ENCODE data around the gene TMCC1. TPM values are rescaled to one million over a fixed set of nuclear protein-coding genes. Genes with fewer than 3 reads are reported as not detected.

TMCC1 gene
- polyA plus RNA-seq, 1 experiment, result 14.4 TPM

DNA sequence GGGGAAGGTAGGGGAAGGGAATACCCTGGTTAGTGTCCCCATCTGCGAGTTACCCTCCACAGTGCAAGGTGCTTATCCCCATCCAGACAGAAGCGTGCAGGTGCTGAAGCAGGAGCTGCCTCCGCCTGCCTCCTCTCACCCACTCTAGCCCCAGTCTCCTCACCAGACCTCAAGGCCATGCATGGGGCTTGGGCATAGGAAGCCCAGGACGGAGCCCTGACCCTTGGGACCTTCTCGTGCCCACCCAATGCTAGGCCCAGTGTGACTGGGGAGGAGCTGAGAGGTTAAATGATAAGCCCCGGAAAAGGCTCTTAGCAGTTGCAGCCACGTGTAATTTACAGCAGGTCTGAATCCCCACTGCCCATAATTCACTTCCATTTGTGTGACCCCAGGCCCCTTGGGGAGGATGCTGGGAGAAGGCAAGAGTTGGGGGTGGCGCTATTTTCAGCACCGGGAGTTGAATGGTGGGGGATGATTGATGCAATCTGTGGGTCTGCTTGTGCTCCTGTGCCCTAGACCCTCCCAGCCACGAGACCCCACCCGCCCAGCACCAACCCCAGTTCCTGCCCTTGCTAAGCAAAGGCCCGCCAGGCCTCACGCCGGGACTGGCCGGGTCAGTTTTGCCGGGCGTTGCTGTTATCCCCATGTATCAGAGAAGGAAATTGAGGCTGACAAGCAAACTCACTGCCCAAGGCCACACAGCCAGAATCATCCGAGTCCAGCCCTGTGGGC is 272.5 kb downstream of the TMCC1 start:
- DNase-seq (ENCODE audit: low read depth), result no peak
- TF ChIP-seq, protein P1, sequence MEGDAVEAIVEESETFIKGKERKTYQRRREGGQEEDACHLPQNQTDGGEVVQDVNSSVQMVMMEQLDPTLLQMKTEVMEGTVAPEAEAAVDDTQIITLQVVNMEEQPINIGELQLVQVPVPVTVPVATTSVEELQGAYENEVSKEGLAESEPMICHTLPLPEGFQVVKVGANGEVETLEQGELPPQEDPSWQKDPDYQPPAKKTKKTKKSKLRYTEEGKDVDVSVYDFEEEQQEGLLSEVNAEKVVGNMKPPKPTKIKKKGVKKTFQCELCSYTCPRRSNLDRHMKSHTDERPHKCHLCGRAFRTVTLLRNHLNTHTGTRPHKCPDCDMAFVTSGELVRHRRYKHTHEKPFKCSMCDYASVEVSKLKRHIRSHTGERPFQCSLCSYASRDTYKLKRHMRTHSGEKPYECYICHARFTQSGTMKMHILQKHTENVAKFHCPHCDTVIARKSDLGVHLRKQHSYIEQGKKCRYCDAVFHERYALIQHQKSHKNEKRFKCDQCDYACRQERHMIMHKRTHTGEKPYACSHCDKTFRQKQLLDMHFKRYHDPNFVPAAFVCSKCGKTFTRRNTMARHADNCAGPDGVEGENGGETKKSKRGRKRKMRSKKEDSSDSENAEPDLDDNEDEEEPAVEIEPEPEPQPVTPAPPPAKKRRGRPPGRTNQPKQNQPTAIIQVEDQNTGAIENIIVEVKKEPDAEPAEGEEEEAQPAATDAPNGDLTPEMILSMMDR (IDR thresholded peaks at IDR 0.05; ENCODE audit: insufficient read depth, low read depth, low read length), result no peak
- ChIA-PET POLR2A (no interaction called here), CTCF (interaction anchor here (0.7 to 1.7 kb wide), 2 partner anchors 67 to 131 kb away, joined by 3 to 7 read pairs; no protein-coding TSS in a partner anchor)
- Histone ChIP-seq H3K27me3 (ENCODE audit: control insufficient read depth, insufficient read depth, low read length) (no peaks in the 10 kb centered on the region), H3K4me3 (ENCODE audit: low read depth, low read length) (no peak overlapping the region), H3K36me3 (ENCODE audit: control insufficient read depth, insufficient read depth, low read length) (no peaks in the 10 kb centered on the region)

GRCh38 chr3:129619726-129620162 is 273.8 kb downstream of the TMCC1 start:
- CTCF ChIA-PET, result interaction anchor here (1.7 kb wide), 1 partner anchor 130 kb away, joined by 7 read pairs; no protein-coding TSS in a partner anchor

DNA sequence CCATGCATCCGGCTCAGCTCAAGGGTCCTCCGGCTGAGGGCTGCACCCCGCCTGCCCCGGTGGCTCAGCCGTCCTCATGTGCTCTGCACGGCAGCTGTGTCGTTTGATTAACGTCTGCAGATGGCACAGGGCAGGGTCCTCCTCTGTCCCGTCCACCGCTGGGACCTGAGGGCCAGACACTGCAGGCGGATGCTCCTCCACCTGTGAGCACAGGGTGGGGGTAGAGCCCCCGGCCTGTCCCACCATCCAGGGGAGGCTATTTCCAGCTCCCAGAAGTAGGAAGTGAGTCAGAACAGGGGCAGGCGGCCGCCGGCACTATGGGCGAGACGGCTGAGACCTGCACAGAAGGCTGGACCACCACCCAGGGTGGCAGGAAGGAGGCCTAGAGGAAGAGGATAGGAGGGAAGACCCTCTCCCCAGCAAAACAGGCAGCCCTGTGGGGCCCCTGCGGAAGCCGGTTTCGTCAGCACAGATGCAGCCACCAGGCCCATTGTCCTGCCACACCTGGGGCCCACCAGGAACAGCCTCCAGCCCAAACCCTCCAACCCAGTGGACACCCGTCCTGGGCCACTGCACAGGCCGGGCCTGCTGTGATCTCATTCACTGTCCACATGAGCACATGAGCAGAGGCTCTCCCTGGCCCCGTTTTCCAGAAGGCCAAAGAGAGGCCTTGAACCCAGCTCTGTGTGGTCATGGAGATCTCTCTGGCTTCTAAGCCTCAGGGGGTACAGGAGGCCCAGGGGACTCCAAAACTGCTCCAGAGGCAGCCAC is 274.4 kb downstream of the TMCC1 start:
- TF ChIP-seq, protein P1 (IDR thresholded peaks at IDR 0.05; ENCODE audit: insufficient read depth, low read depth, low read length), result no peak
- Histone ChIP-seq H3K36me3 (ENCODE audit: control insufficient read depth, insufficient read depth, low read length) (no peaks in the 10 kb centered on the region), H3K4me3 (ENCODE audit: low read depth, low read length) (no peak overlapping the region), H3K27me3 (ENCODE audit: control insufficient read depth, insufficient read depth, low read length) (no peaks in the 10 kb centered on the region)
- CTCF ChIA-PET, result no interaction called here
- no peak for DNase-seq (ENCODE audit: low read depth)
- POLR2A ChIA-PET, result no interaction called here

More at GRCh38 chr3:129619726-129620162, 273.8 kb downstream of the TMCC1 start:
- no peak overlapping the region for H3K4me3 ChIP-seq (ENCODE audit: low read depth, low read length)
- TF ChIP-seq, protein P1 (IDR thresholded peaks at IDR 0.05; ENCODE audit: insufficient read depth, low read depth, low read length), result no peak
- H3K27me3 ChIP-seq (ENCODE audit: control insufficient read depth, insufficient read depth, low read length), result no peaks in the 10 kb centered on the region
- POLR2A ChIA-PET, result no interaction called here
- DNase-seq (ENCODE audit: low read depth), result no peak
- H3K36me3 ChIP-seq (ENCODE audit: control insufficient read depth, insufficient read depth, low read length), result no peaks in the 10 kb centered on the region

DNA sequence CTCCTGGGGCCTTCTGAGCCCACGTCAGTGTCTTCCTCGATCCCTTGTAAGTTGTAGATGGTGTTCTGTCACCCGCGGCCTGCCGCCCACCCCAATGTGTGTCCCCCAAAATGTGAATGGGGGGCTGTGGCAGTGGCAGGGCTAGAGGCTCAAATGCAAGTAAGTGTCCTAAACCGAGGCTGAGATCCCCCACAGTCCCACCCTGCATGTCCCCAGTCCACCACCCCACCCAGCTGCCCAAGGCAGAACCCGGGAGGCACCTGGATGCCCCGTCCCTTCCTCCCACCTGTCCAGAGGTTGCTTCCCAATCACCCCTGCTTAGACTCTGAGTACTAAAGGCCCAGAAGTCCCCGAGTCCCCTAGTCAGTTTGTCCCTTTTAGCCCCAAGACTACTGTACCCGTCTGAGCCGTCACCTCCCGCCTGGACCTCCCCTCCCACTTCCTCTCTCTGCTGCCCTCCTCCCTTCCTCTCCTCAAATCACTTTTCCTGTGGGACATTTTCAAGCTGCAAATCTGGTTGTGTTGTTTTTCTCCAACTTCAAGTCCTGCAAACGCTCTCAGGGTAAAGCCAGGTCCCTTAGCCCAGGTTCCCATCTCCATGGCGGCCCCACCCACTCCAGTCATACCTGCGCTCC is 275.2 kb downstream of the TMCC1 start:
- POLR2A ChIA-PET, result no interaction called here
- CTCF ChIA-PET, result interaction anchor here (1.1 kb wide), 1 partner anchor 316 kb away, joined by 3 read pairs; no protein-coding TSS in a partner anchor

More for the DNA sequence above, 275.2 kb downstream of the TMCC1 start:
- no peak overlapping the region for H3K4me3 ChIP-seq (ENCODE audit: low read depth, low read length)
- H3K36me3 ChIP-seq (ENCODE audit: control insufficient read depth, insufficient read depth, low read length), result no peaks in the 10 kb centered on the region
- H3K27me3 ChIP-seq (ENCODE audit: control insufficient read depth, insufficient read depth, low read length), result no peaks in the 10 kb centered on the region
- TF ChIP-seq, protein P1 (IDR thresholded peaks at IDR 0.05; ENCODE audit: insufficient read depth, low read depth, low read length), result no peak
- DNase-seq (ENCODE audit: low read depth), result no peak
